ENCODE results near the gene BRD1. TPM values are rescaled to one million over a fixed set of nuclear protein-coding genes. Genes with fewer than 3 reads are reported as not detected.

Gene BRD1
- polyA plus RNA-seq, 1 donor from 2014 or later: 79.3 TPM

DNA sequence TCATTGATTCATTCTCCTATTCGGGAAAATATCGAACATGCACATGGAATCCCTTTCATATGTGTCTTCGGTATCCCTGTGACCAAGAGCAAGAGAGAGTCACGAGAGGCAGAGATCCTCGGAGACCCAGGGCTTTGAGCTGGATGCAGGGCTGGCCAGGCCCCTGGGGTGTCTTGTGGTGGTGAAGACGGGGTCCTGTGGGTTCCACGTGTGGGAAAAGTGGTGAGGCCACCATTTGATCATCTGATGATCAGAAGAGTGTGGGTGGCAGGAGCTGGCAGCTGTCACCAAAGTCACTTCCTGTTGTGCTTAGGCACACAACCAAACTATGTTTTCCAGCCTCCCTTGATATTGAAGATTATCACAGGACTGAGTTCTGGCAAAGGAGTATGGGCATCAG lies 94.0 kb downstream of the BRD1 start:
- Histone ChIP-seq H3K9me3 (ENCODE audit: low read length) (no peaks in the 10 kb centered on the region), H3K36me3 (ENCODE audit: insufficient read depth, low read length) (no peaks in the 10 kb centered on the region), H3K27me3 (ENCODE audit: insufficient read depth, low read depth, low read length) (no peaks in the 10 kb centered on the region), H4K20me1 (ENCODE audit: insufficient read depth) (no peaks in the 10 kb centered on the region), H3K4me3 (ENCODE audit: low read length) (no peak overlapping the region), H3K9ac (ENCODE audit: low read length) (no peak overlapping the region), H3F3A (ENCODE audit: insufficient read depth, low read length, poor library complexity, severe bottlenecking) (no peaks in the 10 kb centered on the region), H3K79me2 (replicated peaks; ENCODE audit: insufficient read depth, low read length) (no peaks in the 10 kb centered on the region), H3K9me2 (ENCODE audit: insufficient read depth, low read length) (no peaks in the 10 kb centered on the region), H3K4me2 (ENCODE audit: low read length) (no peak overlapping the region), H3K27ac (ENCODE audit: low read length) (no peak overlapping the region), H2AFZ (ENCODE audit: low read depth, low read length) (no peak overlapping the region)
- TF ChIP-seq SMC3 (conservative IDR thresholded peaks at IDR 0.05; ENCODE audit: poor library complexity) (no peak), EZH2 (IDR thresholded peaks at IDR 0.05; ENCODE audit: borderline replicate concordance, insufficient read depth, low read length, poor library complexity, severe bottlenecking) (no peak), POLR2AphosphoS5 (IDR thresholded peaks at IDR 0.05) (no peak), EP300 (conservative IDR thresholded peaks at IDR 0.05; ENCODE audit: poor library complexity, severe bottlenecking) (no peak), RAD21 (conservative IDR thresholded peaks at IDR 0.05) (no peak), TAF1 (IDR thresholded peaks at IDR 0.05; ENCODE audit: low read depth) (no peak), MXI1 (conservative IDR thresholded peaks at IDR 0.05; ENCODE audit: poor library complexity, severe bottlenecking) (no peak)
- TF ChIP-seq, protein P1, sequence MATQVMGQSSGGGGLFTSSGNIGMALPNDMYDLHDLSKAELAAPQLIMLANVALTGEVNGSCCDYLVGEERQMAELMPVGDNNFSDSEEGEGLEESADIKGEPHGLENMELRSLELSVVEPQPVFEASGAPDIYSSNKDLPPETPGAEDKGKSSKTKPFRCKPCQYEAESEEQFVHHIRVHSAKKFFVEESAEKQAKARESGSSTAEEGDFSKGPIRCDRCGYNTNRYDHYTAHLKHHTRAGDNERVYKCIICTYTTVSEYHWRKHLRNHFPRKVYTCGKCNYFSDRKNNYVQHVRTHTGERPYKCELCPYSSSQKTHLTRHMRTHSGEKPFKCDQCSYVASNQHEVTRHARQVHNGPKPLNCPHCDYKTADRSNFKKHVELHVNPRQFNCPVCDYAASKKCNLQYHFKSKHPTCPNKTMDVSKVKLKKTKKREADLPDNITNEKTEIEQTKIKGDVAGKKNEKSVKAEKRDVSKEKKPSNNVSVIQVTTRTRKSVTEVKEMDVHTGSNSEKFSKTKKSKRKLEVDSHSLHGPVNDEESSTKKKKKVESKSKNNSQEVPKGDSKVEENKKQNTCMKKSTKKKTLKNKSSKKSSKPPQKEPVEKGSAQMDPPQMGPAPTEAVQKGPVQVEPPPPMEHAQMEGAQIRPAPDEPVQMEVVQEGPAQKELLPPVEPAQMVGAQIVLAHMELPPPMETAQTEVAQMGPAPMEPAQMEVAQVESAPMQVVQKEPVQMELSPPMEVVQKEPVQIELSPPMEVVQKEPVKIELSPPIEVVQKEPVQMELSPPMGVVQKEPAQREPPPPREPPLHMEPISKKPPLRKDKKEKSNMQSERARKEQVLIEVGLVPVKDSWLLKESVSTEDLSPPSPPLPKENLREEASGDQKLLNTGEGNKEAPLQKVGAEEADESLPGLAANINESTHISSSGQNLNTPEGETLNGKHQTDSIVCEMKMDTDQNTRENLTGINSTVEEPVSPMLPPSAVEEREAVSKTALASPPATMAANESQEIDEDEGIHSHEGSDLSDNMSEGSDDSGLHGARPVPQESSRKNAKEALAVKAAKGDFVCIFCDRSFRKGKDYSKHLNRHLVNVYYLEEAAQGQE (IDR thresholded peaks at IDR 0.05; ENCODE audit: borderline replicate concordance): no peak
- TF ChIP-seq, protein P2, sequence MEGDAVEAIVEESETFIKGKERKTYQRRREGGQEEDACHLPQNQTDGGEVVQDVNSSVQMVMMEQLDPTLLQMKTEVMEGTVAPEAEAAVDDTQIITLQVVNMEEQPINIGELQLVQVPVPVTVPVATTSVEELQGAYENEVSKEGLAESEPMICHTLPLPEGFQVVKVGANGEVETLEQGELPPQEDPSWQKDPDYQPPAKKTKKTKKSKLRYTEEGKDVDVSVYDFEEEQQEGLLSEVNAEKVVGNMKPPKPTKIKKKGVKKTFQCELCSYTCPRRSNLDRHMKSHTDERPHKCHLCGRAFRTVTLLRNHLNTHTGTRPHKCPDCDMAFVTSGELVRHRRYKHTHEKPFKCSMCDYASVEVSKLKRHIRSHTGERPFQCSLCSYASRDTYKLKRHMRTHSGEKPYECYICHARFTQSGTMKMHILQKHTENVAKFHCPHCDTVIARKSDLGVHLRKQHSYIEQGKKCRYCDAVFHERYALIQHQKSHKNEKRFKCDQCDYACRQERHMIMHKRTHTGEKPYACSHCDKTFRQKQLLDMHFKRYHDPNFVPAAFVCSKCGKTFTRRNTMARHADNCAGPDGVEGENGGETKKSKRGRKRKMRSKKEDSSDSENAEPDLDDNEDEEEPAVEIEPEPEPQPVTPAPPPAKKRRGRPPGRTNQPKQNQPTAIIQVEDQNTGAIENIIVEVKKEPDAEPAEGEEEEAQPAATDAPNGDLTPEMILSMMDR (IDR thresholded peaks at IDR 0.05; ENCODE audit: poor library complexity, severe bottlenecking): no peak

DNA sequence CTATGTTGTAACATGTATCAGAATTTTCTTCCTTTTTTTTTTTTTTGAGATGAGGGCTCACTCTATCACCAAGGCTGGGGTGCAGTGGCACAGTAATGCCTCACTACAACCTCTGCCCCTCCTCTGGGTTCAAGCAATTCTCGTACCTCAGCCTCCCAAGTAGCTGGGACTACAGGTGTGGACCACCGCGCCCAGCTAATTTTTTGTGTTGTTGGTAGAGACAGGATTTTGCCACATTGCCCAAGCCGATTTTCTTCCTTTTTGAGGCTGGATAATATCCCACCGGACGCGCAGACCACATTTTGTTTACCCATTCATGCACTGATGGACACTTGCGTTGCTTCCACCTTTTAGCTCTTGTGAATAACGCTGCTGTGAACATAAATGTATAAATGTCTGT lies 97.0 kb downstream of the BRD1 start:
- no peaks in the 10 kb centered on the region for H3F3A ChIP-seq (ENCODE audit: insufficient read depth, low read length, poor library complexity, severe bottlenecking)
- H3K27me3 ChIP-seq (ENCODE audit: insufficient read depth, low read depth, low read length): peaks cover 5% of the 10 kb centered on the region
- no peaks in the 10 kb centered on the region for H3K9me3 ChIP-seq (ENCODE audit: low read length)
- no peak overlapping the region for H3K27ac ChIP-seq (ENCODE audit: low read length)
- H4K20me1 ChIP-seq (ENCODE audit: insufficient read depth): no peaks in the 10 kb centered on the region
- no peaks in the 10 kb centered on the region for H3K79me2 ChIP-seq (replicated peaks; ENCODE audit: insufficient read depth, low read length)
- H3K4me2 ChIP-seq (ENCODE audit: low read length): no peak overlapping the region
- no peak overlapping the region for H3K4me3 ChIP-seq (ENCODE audit: low read length)
- H3K9me2 ChIP-seq (ENCODE audit: insufficient read depth, low read length): no peaks in the 10 kb centered on the region
- TF ChIP-seq, protein P2 (IDR thresholded peaks at IDR 0.05; ENCODE audit: poor library complexity, severe bottlenecking): no peak
- TF ChIP-seq EZH2 (IDR thresholded peaks at IDR 0.05; ENCODE audit: borderline replicate concordance, insufficient read depth, low read length, poor library complexity, severe bottlenecking) (no peak), MXI1 (conservative IDR thresholded peaks at IDR 0.05; ENCODE audit: poor library complexity, severe bottlenecking) (no peak), TAF1 (IDR thresholded peaks at IDR 0.05; ENCODE audit: low read depth) (no peak), RAD21 (conservative IDR thresholded peaks at IDR 0.05) (no peak), SMC3 (conservative IDR thresholded peaks at IDR 0.05; ENCODE audit: poor library complexity) (no peak), EP300 (conservative IDR thresholded peaks at IDR 0.05; ENCODE audit: poor library complexity, severe bottlenecking) (no peak), POLR2AphosphoS5 (IDR thresholded peaks at IDR 0.05) (no peak)
- H2AFZ ChIP-seq (ENCODE audit: low read depth, low read length): no peak overlapping the region
- H3K9ac ChIP-seq (ENCODE audit: low read length): no peak overlapping the region
- no peaks in the 10 kb centered on the region for H3K36me3 ChIP-seq (ENCODE audit: insufficient read depth, low read length)

Measured in neural cell (in vitro differentiated cells).